Activated naive CD4-positive, alpha-beta T cell treated with anti-CD3 and anti-CD28 coated beads, Interleukin-2, amount 50 U/mL, for 16 hours (primary cell): ENCODE measurements around the gene ARSA.
"Not testable (repeated sequence)": the region's sequence is repeated elsewhere in the genome, so short reads cannot be mapped to it uniquely, and the experiment has no call there.

Source experiments
- DNase-seq: peaks from one replicate; pipeline ENCODE4 v3.0.0-alpha.2; 2020

ARSA gene

DNA sequence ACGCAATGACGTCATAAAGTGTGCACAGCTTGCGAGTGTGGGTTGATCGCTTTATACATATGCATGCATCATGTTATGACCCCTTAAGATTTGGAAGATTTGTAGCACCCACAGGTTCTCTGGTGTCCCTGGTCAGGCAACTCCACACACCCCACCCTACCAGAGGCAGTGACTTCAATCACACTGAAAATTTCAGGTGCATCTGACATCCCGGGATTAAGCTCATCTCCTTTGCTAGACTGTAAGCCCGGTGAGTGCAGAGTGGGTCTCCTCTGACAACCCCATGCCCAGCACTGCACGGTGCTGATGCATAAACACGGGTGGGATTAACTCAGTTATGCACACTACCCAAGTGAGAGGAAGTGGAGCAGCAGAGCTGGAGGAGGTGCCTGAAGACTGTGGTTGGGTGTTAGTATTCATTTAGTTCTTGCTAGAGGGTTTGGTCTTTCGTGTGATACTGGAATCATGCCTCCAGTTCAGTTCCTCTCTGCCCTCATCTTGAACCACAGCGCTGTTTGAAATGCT is 6.5 kb downstream of the ARSA start:
- DNase-seq, result peak; percentile 49

DNA sequence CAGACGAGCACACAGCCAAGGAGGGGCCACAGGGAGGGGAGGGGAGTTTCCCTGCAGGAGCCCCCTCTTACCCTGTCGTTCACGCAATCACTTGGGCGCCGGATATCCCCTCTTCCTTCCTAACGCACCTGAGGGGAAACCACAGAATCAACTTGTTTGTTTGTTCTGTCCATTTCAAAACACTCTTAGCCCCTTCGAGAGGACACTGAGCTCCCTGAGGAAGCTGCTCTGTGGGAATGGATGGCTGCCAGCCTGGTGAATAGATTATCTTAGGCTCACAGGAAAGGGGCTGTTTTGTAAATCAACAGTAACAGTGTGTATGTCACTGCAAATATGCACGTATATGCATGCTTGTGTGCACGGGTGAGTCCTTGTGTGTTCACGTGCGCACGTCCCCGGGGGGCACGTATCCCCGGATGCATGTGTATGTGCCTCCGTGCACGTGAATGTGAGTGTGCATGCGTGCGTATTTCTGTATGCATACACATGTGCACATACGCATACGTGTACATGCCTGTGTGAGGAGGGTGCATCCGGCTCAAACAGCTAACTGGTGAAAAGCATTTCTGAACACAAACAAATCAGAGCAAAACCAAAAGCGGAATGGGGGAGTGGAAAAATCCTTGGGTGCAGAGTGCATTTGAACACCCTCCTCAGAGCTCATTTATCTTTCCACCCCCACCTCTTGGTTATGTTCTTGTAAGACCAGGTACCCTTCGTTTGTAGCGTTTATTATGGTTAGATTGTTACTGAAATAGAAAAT is 7.2 kb downstream of the ARSA start:
- peak; percentile 84 for DNase-seq

DNA sequence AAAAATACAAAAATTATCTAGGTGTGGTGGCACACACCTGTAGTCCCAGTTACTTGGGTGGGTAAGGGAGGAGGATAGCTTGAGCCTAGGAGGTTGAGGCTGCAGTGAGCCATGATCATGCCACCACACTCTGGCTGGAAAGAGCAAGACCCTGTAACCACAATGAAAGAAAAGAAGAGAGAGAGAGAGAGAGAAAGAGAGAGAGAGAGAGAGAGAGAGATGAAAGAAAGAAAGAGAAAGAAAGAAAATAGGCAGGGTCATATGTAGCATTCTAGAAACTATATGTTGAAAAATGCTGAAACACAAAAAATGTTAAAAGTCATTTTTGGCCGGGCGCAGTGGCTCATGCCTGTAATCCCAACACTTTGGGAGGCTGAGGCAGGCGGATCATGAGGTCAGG is 13.7 kb downstream of the ARSA start:
- DNase-seq, result not testable (repeated sequence)

- DNase-seq, result no peak
Observed at GRCh38 chr22:50613291-50613981, 14.5 kb downstream of the ARSA start.

GRCh38 chr22:50612528-50613221 is 15.3 kb downstream of the ARSA start:
- DNase-seq, result no peak

- no peak for DNase-seq
Observed at GRCh38 chr22:50612168-50612527, 15.8 kb downstream of the ARSA start.

- DNase-seq, result no peak
Observed at GRCh38 chr22:50611341-50612060, 16.5 kb downstream of the ARSA start.

DNA sequence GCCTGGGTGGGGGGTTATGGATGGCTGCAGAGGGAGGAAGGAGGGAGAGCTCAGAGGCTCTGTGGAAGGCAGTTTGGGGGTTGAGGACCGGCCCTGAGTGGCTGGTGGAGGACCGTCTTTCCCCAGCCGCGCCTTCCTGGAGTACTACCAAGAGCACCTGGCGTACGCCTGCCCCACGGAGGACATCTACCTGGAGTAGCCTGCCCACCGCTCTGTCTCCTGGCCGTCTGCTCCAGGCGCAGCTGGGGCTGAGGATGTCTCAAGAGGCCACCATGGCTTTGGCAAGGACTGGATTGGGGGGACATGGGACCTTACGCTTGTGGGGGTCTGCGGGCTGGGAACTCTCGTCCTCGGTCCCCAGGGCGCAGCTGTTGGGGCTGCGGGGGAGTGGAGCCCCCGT is 17.4 kb downstream of the ARSA start:
- DNase-seq, result no peak

DNA sequence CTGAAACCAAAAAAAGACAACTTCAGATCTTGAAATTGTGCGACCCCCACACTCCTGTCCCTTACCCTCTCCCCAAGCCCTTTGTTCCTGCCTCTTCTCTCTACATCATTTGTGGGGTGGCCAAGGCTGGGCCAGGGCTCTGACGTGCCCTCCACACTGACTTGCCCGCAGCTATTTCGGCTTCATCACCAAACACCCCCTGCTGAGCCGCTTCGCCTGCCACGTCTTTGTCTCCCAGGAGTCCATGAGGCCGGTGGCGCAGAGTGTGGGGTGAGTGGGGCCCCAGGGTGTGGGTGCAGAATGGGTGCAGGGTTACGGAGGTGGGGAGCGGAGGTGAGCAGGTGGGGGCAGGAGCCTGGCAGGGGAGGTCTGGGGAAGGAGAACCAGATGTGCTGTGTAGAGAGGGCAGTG is 17.9 kb downstream of the ARSA start:
- no peak for DNase-seq

- DNase-seq, result no peak
Observed at GRCh38 chr22:50609599-50609998, 18.4 kb downstream of the ARSA start.

DNA sequence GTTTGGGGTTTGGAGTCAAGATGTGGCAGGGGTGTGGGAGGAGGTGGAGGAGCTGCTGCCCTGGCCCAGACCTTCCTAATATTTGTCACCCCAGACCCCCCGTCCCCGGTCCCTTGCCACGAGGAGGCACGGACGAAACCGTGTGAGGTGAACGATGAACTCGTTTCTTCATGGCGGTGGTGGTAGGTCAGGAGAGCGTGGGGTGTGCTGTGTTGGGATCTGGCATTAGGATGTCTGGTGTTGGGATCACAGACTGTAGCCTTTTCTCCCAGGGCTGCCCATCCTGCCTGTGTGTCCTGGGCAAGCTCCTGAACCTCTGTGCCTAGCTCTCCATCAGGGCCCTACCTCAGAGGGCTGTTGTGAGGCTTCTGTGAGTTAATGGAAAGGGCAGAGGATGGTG is 19.0 kb downstream of the ARSA start:
- no peak for DNase-seq

DNA sequence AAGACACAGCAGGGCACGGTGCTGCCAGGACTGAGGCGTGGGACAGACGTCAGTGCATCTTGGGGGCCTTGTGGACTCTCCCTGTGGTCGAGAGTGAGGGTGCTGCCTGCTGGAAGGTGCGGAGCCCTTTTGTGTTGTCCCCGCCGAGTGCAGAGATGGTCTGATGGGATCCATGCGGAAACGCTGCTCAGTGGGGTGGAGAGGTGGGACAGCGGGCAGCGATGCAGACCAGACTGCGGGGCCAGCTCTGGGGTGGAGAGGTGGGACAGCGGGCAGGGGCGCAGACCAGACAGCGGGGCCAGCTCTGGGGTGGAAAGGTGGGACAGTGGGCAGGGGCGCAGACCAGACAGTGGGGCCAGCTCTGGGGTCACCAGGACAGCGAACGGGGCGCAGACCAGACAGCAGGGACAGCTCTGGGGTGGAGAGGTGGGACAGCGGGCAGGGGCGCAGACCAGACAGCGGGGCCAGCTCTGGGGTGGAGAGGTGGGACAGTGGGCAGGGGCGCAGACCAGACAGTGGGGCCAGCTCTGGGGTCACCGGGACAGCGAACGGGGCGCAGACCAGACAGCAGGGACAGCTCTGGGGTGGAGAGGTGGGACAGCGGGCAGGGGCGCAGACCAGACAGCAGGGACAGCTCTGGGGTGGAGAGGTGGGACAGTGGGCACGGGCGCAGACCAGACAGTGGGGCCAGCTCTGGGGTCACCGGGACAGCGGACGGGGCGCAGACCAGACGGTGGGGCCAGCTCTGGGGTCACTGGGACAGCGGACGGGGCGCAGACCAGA is 19.7 kb downstream of the ARSA start:
- not testable (repeated sequence) for DNase-seq

GRCh38 chr22:50607659-50608020 is 20.3 kb downstream of the ARSA start:
- DNase-seq, result no peak

DNA sequence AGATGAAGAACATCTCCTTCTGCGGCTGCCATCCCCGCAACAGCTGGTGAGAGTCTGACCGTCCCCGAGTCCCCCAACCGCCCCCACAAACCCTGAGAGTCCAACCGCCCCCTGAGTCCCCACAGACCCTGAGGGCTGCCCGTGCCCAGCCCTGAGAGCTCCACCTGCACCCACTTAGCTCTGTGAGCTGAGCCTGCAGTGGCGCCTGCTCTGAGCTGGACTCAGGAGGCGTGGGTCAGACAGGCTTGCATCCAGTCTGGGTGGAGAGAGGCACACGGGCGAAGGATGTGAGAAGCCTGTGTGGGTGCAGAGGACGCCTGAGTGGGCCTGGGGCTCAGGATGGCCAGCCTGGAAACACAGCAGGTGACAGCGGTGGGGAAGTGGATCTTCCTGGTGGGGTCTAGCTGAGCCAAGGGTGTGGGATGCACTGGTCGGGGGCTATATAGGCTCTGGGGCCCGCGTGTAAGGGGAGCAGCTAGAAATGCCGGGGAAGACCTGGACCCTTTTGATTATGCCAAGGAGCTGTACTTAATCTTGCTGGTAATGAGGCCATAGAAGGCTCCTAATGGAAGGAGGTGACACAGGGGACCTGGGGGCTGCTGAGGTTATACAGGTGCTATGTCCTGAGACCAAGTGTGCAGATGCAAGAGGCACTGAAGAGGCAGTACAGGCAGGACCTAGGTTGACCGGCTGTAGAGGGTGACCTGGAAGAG is 20.9 kb downstream of the ARSA start:
- no peak for DNase-seq

GRCh38 chr22:50606165-50606945 is 21.6 kb downstream of the ARSA start:
- DNase-seq, result no peak

- no peak for DNase-seq
Observed at GRCh38 chr22:50605613-50606074, 22.3 kb downstream of the ARSA start.

GRCh38 chr22:50605002-50605612 is 22.8 kb downstream of the ARSA start:
- DNase-seq, result no peak

DNA sequence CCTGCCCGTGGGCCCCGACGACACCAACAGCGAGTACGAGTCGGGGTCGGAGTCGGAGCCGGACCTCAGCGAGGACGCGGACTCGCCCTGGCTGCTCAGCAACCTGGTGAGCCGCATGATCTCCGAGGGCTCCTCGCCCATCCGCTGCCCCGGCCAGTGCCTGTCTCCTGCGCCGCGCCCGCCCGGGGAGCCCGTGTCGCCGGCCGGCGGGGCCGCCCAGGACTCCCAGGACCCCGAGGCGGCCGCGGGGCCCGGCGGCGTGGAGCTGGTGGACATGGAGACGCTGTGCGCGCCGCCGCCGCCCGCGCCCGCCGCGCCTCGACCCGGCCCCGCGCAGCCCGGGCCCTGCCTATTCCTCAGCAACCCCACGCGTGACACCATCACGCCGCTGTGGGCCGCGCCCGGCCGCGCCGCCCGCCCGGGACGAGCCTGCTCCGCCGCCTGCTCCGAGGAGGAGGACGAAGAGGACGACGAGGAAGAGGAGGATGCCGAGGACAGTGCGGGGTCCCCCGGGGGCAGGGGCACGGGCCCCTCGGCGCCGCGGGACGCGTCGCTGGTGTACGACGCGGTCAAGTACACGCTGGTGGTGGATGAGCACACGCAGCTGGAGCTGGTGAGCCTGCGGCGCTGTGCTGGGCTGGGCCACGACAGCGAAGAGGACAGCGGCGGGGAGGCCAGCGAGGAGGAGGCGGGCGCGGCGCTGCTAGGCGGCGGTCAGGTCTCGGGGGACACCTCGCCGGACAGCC is 23.5 kb downstream of the ARSA start:
- DNase-seq, result no peak

DNA sequence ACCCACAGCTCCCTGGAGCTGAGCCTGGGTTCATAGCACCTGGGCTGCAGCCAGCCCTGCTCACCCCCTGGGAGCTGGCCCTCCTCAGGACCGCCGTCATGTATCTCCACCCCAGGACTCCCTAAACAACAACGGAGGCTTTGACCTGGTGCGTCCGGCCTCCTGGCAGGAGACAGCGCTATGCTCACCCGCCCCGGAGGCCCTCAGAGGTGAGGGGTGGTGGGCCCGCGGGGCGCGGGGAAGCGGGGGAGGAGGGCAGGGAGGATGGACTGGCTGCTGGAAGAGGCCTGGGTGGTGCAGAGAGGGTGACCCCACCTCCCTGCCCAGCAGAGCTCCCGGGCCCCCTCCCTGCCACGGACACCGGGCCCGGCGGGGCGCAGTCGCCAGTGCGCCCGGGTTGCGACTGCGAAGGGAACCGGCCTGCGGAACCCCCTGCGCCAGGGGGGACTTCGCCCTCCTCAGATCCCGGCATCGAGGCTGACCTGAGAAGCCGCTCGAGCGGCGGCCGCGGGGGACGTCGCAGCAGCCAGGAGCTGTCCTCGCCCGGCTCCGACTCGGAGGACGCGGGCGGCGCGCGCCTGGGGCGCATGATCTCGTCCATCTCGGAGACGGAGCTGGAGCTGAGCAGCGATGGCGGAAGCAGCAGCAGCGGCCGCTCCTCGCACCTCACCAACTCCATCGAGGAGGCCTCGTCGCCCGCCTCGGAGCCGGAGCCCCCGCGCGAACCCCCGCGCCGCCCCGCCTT is 24.3 kb downstream of the ARSA start:
- DNase-seq, result no peak
